NCI-H82 (cell line): ENCODE data around the gene RFC3.
"Not testable (repeated sequence)": the region's sequence is repeated elsewhere in the genome, so short reads cannot be mapped to it uniquely, and the experiment has no call there.

Source experiments
- DNase-seq: peaks from one replicate; lab custom pipeline; 2025; lab: John Stamatoyannopoulos, UW

RFC3 gene, protein sequence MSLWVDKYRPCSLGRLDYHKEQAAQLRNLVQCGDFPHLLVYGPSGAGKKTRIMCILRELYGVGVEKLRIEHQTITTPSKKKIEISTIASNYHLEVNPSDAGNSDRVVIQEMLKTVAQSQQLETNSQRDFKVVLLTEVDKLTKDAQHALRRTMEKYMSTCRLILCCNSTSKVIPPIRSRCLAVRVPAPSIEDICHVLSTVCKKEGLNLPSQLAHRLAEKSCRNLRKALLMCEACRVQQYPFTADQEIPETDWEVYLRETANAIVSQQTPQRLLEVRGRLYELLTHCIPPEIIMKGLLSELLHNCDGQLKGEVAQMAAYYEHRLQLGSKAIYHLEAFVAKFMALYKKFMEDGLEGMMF

DNA sequence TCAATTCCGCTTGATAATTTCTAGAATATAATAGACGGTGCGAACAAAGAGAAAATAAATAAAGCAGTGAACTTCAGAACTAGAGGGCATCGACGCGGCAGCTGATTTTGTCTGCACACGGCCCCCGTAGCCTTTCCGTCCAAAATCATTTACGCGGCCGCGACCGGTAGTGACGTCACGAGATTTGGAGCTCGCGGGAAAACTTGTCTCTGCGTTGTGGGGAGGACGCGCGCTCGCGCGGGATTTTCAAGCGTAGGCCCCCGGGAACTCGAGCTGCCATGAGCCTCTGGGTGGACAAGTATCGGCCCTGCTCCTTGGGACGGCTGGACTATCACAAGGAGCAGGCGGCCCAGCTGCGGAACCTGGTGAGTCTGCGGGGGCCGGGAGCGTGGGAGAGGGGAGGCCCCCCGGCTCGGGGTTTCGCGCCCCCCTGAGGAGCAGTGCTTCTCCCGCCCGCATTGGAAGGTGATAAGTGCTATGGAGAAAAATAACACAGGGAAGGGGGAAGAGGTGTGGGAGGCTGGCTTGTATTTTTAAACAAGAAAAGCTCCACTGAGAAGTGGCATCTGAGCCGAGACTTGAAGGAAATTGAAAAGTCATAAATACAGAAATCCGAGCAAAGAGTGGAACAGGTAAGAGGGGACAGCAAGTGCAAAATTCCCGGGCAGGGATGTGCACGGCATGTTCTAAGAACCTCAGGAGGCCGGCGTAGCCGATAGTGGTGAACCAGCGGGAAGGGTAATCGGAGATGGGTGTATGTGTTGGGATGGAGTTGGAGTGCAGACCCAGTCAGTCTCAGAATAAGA, at the start of gene RFC3:
TSS of gene RFC3 (plus strand) at position 249 of the 806 bp plus-strand sequence. CDS start at position 279, 30 bp downstream.
- peak; percentile 98 for DNase-seq

DNA sequence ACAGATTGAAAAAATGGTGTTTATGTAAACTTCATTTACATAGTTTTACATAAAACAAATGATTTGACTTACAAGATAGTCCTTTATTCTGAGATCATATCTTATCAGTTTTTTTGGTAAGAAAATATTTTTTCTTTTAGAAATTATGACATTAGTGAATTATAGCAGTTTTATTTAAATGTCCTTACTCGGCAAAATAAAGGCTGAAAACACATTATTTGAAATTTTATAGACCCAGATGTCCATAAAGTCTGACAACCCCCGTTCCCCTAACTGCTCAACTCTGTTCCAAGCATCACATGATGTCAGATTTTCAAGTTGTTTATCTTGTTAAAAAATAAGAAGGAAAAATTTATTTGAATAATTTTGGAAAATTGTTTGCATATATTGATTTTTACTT, 46.7 kb upstream of the RFC3 start:
- no peak for DNase-seq

DNA sequence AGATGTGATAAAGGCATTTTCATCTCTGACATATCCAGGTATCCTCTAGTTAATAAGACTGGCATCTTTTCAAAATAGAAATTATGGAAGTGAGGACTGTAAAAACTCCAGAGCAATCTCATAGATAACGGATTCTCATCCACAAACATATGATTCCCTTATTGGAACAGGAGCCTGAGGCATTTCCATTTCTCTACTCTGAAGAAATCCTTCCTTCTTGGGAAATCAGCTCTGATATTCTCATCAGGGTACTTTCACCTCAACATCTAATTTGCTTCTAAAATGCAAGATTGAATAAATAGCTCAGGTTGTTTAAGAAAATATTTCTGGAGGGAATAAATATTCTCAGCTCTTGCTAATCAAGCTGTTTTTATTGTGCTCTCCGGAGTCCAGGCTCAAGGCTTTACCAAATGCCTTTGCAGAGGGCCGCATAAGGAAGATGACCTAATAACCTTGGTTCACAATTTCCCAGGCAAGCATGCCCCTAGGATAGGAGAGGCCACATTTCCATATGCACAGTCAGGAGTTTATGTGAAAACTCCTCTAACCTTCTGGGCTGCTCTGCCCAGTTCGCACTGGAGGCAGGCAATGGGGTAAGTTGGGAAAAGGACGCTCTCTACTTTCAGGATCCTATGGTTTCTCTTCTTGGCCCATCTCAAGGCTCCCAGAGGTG, 44.0 kb upstream of the RFC3 start:
- DNase-seq = no peak

DNA sequence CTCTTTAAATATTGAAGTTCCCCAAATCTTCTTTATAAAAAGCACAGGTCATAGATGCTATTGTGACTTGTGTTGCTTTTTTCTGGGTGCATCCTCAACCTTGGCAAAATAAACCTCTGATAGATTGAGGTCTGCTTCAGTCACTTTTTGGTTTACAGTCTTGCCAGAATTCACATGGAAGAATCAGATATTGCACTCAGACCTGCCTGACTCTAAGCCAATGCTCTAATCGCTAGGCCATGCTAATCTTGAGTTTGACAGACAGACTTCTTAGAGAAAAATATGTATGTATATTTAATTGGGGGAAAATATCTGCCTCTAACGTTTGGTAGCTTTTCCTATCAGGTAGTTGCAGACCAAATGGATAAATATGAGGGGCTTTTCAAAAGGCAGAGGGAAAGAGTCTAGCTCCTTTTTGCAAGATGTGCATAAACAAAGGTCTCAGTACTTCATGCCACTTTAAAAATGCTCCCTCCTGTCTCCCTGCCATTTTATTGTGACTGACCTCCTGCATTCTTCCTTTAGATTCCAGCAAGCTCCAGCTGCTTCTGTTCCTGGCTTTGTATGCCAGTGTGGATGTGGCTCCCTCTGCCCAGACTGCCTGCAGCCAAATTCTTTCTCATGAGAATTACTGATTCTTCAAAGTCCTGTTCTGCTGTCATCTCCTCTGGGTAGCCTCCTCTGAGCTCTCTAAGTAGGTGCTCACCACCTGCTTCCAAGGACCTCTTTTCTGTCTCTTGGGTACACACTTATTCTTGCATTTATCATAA, 42.4 kb upstream of the RFC3 start:
- no peak for DNase-seq

DNA sequence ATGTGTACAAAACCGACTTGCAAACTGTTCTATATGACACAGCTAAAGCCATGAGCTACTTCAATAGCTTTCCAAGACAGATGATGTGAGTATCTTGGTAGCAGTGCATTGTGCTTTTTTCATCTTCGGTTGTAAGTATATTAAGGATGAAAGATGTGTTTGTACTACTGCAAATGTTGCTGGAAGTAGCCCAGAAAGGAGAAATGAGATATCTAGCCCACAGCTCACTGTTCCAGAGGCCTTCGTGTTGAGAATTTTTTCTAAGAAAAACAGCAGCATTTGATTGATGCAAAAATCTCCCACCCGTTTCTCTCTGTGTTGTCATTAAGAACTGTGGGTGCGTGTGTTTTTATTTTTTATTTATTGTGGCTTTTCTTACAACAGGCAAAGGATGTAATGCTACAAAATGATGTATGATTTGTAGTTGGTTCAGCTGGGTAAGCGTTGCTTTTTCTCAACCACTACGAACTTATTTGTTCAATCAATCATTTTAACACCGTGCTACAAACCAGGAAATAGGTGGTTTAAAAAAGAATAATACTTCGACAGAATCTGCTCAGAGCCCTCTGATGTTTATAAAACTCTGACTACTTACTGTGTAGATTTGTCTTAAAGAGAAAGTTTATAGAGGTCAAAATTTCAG, 41.6 kb upstream of the RFC3 start:
- DNase-seq = no peak

DNA sequence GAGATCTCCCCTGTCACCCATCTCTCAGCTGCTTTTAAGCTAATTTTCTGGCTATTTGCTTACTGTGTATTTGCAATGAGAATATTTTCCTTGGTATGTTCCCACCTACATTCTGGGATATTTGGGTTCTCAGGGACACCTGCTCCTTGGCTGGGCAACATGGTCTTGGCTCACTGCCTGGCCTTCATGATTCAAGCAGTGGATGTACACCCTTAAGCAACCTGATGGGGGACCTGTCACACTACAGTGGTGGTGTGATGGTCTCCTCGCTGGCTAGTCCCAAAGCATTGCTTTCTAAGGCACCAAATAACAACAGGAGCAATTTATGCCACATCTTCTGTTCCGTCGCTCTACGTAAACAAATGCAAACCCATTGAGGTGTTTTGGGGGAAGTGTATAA, 35.3 kb upstream of the RFC3 start:
- DNase-seq = no peak

DNA sequence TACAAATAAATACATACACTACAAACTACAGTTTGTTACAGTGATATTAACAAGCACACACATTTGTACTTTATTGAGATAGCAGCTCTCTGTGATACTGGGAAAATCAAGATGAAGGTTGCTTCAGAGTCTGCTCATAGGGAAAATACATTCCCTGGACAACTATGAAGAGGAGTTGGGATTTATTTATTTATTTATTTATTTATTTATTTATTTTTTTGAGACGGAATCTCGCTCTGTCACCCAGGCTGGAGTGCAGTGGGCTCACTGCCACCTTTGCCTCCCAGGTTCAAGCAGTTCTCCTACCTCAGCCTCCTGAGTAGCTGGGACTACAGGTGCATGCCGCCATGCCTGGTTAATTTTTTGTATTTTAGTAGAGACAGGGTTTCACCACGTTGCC, 34.7 kb upstream of the RFC3 start:
- not testable (repeated sequence) for DNase-seq

DNA sequence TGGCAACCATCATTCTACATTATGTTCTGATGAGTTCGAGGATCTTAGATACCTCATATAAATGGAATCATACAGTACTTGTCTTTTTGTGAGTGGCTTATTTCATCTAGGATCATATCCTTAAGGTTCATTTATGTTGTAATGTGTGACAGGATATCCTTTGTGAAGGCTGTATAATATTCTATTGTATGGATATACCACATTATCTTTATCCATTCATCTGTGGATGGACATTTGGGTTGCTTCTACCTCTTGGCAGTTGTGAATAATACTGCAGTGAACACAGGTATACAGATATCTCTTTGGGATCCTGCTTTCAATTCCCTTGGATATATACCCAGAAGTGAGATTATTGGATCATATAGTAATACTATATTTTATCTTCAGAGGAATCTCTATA, 33.2 kb upstream of the RFC3 start:
- no peak for DNase-seq

DNA sequence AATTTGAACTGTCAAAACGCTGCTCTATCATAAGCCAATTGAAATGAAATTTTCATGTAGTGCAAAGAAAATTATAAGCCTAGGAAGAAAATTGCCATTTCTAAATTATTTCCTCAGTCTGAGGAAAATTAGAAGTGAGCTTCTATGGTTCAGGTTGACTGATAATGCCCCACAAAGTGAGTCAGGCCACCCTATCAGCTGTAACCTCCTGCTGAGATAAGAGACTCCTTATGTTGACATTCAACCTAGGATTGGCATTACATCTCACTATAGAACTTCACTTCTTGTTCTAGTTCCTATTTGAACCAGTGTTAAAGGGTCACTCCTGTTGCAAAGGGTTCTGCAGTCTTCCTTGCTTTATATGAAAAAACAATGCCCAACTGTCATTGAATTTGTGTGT, 32.6 kb upstream of the RFC3 start:
- no peak for DNase-seq

DNA sequence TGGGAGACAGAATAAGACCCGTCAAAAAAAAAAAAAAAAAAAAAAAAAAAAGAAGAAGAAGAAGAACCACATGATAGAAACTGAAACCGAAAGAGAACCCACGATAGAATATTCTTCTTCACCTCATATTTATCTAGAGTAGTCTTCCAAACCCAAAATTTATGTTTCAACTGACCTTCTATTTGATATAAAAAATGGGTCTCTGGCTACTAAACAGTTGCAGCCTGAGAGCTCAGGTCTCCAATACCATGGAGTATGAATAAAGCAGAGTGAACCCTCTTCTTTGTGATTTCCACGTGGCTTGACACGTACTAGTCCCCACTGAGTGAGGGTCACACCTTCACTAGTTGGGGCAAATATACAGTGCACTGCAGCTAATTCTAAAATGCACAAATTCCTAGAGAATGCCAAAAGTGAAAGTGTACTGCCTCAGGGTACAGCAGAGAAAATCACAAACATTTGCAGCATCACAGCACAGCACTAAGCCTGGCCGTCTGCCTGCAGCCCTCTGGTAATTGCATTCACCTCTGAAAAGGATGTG, 30.8 kb upstream of the RFC3 start:
- DNase-seq = no peak

DNA sequence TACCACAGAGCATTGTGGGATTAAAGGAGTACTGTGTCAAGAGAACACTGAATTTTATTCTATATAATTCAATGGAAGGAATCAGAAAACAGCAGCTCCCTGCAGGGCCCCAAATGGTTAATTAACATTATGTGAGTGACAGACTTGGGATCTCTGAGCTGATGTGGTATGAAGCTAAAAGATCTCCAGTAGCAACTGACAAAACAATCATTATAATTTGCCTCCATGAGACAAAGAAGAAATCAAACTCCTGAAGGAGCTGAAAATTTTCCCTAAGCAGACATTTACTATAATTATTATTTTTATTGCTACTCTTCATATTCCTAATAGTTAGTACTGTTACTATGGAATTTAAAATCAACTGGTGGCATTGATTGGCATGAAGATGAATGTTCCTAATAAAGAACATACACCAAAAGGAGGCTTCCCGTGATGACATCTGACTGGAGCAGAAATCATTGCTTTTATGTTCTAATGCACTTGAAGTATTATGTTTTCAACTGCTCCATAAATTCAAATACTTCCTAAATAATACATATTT, 28.8 kb upstream of the RFC3 start:
- DNase-seq = no peak

DNA sequence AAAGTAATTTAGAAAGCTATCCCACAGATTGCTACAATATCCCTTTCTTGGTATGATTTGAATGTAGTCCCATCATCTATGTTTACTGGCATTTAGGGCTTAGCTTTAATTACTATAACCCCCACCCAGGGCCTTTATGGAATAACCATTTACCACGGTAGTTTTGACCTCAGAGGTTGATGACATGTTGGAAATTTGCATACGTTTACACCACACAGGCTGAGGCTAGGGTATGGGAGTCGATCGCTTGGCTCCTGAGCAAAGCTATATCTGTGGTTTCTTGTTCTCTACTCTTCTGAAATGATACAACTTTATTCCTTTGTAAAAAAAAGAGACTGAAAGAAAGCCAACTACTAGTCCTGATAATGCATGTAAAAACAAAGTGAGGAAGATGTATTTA, 28.2 kb upstream of the RFC3 start:
- DNase-seq = no peak

DNA sequence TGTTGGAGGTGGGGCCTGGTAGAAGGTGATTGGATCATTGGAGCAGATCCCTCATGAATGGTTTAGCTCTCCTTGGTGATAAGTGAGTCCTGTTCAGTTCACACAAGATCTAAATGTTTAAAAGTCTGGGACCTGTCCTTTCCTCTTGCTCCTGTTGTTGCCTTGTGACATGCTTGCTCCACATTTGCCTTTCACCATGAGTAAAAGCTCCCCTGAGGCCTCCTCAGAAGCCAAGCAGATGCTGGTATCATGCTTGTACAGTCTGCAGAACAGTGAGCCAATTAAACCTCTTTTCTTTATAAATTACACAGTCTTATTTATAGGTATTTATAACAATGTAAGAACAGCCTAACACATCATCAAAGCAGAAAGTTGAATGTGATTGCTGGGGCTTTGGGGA, 24.2 kb upstream of the RFC3 start:
- no peak for DNase-seq

DNA sequence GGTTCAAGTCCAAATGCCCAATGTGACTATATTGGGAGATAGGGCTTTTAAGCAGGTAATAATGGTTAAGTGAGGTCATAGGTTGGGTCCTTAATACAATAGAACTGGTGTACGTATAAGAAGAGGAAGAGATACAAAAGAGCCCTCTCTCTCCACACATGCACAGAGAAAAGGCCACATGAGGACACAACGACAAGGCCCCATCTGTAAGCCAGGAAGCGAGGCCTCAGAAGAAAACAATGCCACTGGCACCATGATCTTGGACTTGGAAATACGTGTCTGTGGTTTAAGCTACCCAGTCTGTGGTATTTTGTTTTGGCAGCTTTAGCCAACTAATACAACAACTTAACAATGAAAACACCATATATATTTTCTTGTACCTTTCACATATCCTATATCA, 23.4 kb upstream of the RFC3 start:
- peak; percentile 37 for DNase-seq

DNA sequence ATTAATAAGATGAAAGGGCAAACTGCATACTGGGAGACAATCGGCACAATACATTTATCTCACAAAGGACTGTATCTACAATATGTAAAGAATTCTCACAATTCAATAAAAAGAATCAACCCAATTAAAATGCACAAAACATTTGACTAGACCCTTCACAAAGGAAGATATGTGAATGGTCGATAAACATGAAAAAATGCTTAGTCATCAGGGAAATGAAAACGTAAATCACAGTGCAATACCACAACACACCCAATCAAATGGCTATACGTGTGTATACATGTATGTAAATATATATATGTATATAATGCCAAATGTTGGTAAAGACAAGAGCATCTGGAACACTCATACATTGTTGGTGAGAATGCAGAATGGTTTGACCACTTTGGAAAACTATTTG, 21.9 kb upstream of the RFC3 start:
- no peak for DNase-seq

DNA sequence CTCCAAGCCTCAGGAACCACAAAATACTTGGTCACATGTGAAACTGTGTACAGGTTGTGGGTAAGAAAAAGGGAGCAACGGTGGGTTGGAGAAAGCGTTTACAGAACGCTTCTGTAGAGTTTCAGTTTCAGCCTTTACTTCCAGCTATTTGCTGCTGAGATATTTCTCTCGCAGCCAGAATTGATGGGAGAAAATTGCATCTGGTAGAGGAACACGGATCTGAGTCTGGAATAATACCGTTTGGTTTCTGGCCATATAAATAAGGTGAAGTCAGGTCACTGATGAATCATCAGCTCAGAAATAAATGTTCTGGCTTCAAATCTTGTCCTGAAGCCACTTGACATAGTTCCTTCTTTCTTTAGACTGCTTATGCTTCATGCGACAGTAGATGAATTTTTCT, 20.3 kb upstream of the RFC3 start:
- no peak for DNase-seq

DNA sequence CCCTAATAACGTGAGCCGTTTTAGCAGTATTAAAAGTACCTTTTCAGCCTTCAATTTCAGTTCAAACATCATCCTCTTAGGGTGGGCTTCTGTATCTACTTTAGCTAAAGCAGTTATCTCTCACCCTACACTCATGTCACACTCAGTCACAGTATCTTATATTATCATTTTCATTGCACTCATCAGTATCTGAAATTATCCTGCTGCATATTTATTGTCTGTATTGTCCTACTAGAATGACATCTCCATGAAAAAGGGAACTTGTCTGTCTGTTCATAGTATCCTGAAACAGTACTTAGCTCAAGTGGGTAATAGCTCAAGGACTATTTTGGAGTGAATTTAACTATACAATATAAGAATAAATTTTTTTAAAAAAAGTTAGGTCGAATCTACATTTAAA, 19.9 kb upstream of the RFC3 start:
- no peak for DNase-seq

DNA sequence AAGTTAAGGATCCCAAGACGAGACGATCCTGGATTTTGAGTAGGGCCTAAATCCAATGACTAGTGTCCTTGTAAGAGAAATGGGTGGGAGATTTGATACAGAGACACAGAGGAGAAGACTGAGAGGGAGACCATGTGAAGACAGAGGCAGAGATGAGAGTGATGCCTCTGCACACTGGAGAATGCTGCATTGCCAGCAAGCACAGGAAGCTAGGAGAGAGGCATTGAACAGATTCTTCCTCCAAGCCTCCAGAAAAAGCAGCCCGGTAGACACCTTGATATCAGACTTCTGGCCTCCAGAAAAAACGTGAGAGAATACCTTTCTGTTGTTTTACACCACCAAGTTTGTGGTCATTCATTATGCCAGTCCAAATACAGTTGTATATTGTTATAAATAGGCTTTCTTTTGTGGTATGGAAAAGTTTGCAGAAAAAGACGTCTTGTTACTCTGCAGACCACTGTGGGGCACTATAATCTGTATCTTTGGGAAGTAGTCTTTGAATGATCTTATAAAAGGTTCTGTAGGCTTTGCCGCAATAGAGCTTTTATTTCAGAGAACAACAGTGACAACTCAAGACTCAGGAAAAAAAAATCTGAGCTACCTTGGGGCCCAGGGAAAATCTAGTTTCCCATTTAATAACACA, 17.9 kb upstream of the RFC3 start:
- peak; percentile 36 for DNase-seq

DNA sequence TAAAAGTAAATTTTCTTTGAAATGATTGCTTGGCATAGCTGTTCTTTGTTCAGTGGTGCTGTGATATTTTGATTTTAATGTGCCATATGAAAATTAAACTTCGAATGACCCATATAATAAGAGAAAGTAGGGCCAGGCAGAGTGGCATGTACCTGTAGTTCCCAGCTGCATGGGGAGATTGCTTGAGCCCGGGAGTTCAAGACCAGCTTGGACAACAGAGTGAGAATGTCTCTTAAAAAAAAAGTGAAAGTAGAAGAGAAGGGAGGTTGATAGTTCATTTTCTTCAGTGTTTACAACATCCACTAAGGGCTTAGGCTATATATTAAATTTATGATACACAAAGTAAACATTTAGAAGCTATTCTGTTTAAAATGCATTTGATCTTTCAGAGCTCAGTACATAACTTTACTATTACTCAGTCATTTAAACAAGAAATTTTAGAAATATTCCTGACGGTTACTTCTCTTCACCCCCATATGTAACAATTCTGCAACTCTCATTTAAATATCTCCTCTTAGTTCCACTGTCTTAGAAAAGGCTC, 17.2 kb upstream of the RFC3 start:
- no peak for DNase-seq
